Amygdala (tissue), 56 donors: Measurements from ENCODE around the gene HEATR3.

Experiments used
- DNase-seq, 56 donors: peaks; one replicate each; lab custom pipeline; 2025; lab: John Stamatoyannopoulos, UW

The HEATR3 gene

GRCh38 chr16:50152351-50152806 lies 86.6 kb downstream of the HEATR3 start:
- DNase-seq: peak in 17 of 56 donors; percentile 10 to 63 (median 40)

GRCh38 chr16:50152807-50153595 lies 87.2 kb downstream of the HEATR3 start, which contains the start of gene TENT4B:
TENT4B (plus strand) TSS chr16:50153306; CDS start chr16:50153622, 316 bp downstream.
- DNase-seq: peak; percentile 24 to 97 (median 84)

DNA sequence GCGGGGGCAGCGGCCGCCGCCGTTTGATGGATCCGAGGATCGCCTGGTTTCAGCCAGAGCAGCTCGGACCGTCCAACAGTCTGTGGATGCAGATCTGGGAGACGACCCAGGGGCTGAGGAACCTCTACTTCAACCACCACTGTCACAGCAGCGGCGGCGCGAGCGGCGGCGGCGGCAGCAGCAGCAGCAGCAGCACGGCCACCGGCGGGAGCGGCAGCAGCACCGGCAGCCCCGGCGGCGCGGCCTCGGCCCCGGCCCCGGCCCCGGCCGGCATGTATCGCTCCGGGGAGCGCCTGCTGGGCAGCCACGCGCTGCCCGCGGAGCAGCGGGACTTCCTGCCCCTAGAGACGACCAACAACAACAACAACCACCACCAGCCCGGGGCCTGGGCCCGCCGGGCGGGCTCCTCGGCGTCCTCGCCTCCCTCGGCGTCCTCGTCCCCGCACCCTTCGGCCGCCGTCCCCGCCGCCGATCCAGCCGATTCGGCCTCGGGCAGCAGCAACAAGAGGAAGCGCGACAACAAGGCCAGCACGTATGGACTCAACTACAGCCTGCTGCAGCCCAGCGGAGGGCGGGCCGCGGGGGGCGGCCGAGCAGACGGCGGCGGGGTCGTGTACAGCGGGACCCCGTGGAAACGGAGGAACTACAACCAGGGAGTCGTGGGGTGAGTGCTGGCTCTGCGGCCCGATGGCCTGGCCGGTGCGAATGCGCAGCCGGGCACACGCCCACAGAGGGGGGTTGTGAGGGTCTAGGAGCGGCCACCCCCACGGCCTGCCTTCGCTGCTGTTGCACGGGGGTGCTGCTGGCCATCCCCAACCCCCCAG lies 88.0 kb downstream of the HEATR3 start:
- peak in 25 of 56 donors; percentile 29 to 71 (median 55) for DNase-seq

GRCh38 chr16:50154420-50154950 lies 88.7 kb downstream of the HEATR3 start:
- peak in 13 of 56 donors; percentile 3 to 74 (median 14) for DNase-seq

GRCh38 chr16:50155925-50156324 lies 90.2 kb downstream of the HEATR3 start:
- DNase-seq: no peak
